ENCODE measurements around the gene UBE2S.
"Not testable (repeated sequence)": the region's sequence is repeated elsewhere in the genome, so short reads cannot be mapped to it uniquely, and the experiment has no call there.

UBE2S gene

GRCh38 chr19:55407800-55408532 is 378 bp upstream of the UBE2S start:
- peak overlapping the region; percentile 98 to 100 for H3K27ac Mint-ChIP-seq

GRCh38 chr19:55406826-55407549 is 600 bp downstream of the UBE2S start:
- peak in 1 of 3 experiments; percentile 24 for DNase-seq
- Mint-ChIP-seq H3K36me3 (ENCODE audit: insufficient read depth) (peaks cover 64% of the 10 kb centered on the region), H3K4me3 (peak overlapping the region; percentile 85 to 91), H3K4me1 (ENCODE audit: low read depth in 2 of 2) (peaks cover 20 to 25% of the 10 kb centered on the region in 2 donors), H3K27ac (peak overlapping the region; percentile 98 to 100), H3K9me3 (peaks cover 0 to 2% of the 10 kb centered on the region in 2 donors), H3K27me3 (no peaks in the 10 kb centered on the region)
- no peak for ATAC-seq (replicated peaks)

More at GRCh38 chr19:55407800-55408532, 378 bp upstream of the UBE2S start:
- ATAC-seq (replicated peaks) (peak; percentile 89), DNase-seq (peak; percentile 93 to 95 (median 94))
- Mint-ChIP-seq H3K4me1 (ENCODE audit: low read depth in 2 of 2) (peaks cover 20 to 25% of the 10 kb centered on the region in 2 donors), H3K4me3 (peak overlapping the region; percentile 85 to 91), H3K36me3 (ENCODE audit: insufficient read depth) (peaks cover 54% of the 10 kb centered on the region), H3K9me3 (peaks cover 0 to 2% of the 10 kb centered on the region in 2 donors), H3K27me3 (no peaks in the 10 kb centered on the region)

- peak overlapping the region; percentile 98 to 100 for H3K27ac Mint-ChIP-seq
- peaks cover 20 to 25% of the 10 kb centered on the region in 2 donors for H3K4me1 Mint-ChIP-seq (ENCODE audit: low read depth in 2 of 2)
- H3K9me3 Mint-ChIP-seq, result peaks cover 0 to 2% of the 10 kb centered on the region in 2 donors
- peak overlapping the region; percentile 85 to 91 for H3K4me3 Mint-ChIP-seq
- no peak for ATAC-seq (replicated peaks)
- peaks cover 69% of the 10 kb centered on the region for H3K36me3 Mint-ChIP-seq (ENCODE audit: insufficient read depth)
- DNase-seq, result no peak
- H3K27me3 Mint-ChIP-seq, result no peaks in the 10 kb centered on the region
Observed at GRCh38 chr19:55406091-55406825, 1.3 kb downstream of the UBE2S start.

- Mint-ChIP-seq H3K4me3 (peak overlapping the region; percentile 85 to 91), H3K36me3 (ENCODE audit: insufficient read depth) (peaks cover 75% of the 10 kb centered on the region), H3K4me1 (ENCODE audit: low read depth in 2 of 2) (peaks cover 20 to 25% of the 10 kb centered on the region in 2 donors), H3K27me3 (no peaks in the 10 kb centered on the region), H3K9me3 (peaks cover 0 to 2% of the 10 kb centered on the region in 2 donors), H3K27ac (peak overlapping the region; percentile 98 to 100)
- DNase-seq (no peak), ATAC-seq (replicated peaks) (no peak)
Observed at GRCh38 chr19:55405638-55406037, 1.9 kb downstream of the UBE2S start.

GRCh38 chr19:55402509-55402908 is 5.1 kb downstream of the UBE2S start:
- DNase-seq (no peak), ATAC-seq (replicated peaks) (no peak)
- Mint-ChIP-seq H3K4me1 (ENCODE audit: low read depth in 2 of 2) (peaks cover 20 to 25% of the 10 kb centered on the region in 2 donors), H3K27me3 (no peaks in the 10 kb centered on the region), H3K9me3 (no peaks in the 10 kb centered on the region), H3K4me3 (no peak overlapping the region), H3K27ac (peak overlapping the region in 1 of 2 donors; percentile 67), H3K36me3 (ENCODE audit: insufficient read depth) (peaks cover 89% of the 10 kb centered on the region)

GRCh38 chr19:55401390-55401789 is 6.2 kb downstream of the UBE2S start:
- H3K4me1 Mint-ChIP-seq (ENCODE audit: low read depth in 2 of 2), result peaks cover 14 to 21% of the 10 kb centered on the region in 2 donors
- not testable (repeated sequence) for H3K9me3 Mint-ChIP-seq; DNase-seq; ATAC-seq (replicated peaks); H3K4me3 Mint-ChIP-seq; H3K27me3 Mint-ChIP-seq
- H3K36me3 Mint-ChIP-seq (ENCODE audit: insufficient read depth), result peaks cover 87% of the 10 kb centered on the region
- H3K27ac Mint-ChIP-seq, result peak overlapping the region in 1 of 2 donors; percentile 51

- H3K4me3 Mint-ChIP-seq, result no peak overlapping the region
- H3K4me1 Mint-ChIP-seq (ENCODE audit: low read depth in 2 of 2), result peaks cover 5 to 12% of the 10 kb centered on the region in 2 donors
- peaks cover 79% of the 10 kb centered on the region for H3K36me3 Mint-ChIP-seq (ENCODE audit: insufficient read depth)
- no peak for ATAC-seq (replicated peaks)
- H3K27ac Mint-ChIP-seq, result no peak overlapping the region
- no peak for DNase-seq
- H3K9me3 Mint-ChIP-seq, result no peaks in the 10 kb centered on the region
- no peaks in the 10 kb centered on the region for H3K27me3 Mint-ChIP-seq
Observed at GRCh38 chr19:55400281-55401087, 7.1 kb downstream of the UBE2S start.

- no peaks in the 10 kb centered on the region for H3K27me3 Mint-ChIP-seq
- H3K4me3 Mint-ChIP-seq, result peak overlapping the region; percentile 2 to 48
- ATAC-seq (replicated peaks), result no peak
- peaks cover 5 to 10% of the 10 kb centered on the region in 2 donors for H3K4me1 Mint-ChIP-seq (ENCODE audit: low read depth in 2 of 2)
- peaks cover 62% of the 10 kb centered on the region for H3K36me3 Mint-ChIP-seq (ENCODE audit: insufficient read depth)
- DNase-seq, result no peak
- H3K27ac Mint-ChIP-seq, result peak overlapping the region; percentile 5 to 72
- H3K9me3 Mint-ChIP-seq, result no peaks in the 10 kb centered on the region
Observed at GRCh38 chr19:55398200-55398925, 9.2 kb downstream of the UBE2S start.

- Mint-ChIP-seq H3K27me3 (no peaks in the 10 kb centered on the region), H3K9me3 (no peaks in the 10 kb centered on the region), H3K4me3 (peak overlapping the region in 1 of 2 donors; percentile 10), H3K4me1 (ENCODE audit: low read depth in 2 of 2) (peaks cover 25 to 26% of the 10 kb centered on the region in 2 donors), H3K27ac (peak overlapping the region in 1 of 2 donors; percentile 99), H3K36me3 (ENCODE audit: insufficient read depth) (peaks cover 52% of the 10 kb centered on the region)
- no peak for ATAC-seq (replicated peaks)
- DNase-seq, result no peak
Observed at GRCh38 chr19:55392820-55393761, 14.5 kb downstream of the UBE2S start.

GRCh38 chr19:55391702-55392615 is 15.6 kb downstream of the UBE2S start:
- Mint-ChIP-seq H3K4me3 (no peak overlapping the region), H3K4me1 (ENCODE audit: low read depth in 2 of 2) (peaks cover 33 to 34% of the 10 kb centered on the region in 2 donors), H3K27me3 (no peaks in the 10 kb centered on the region), H3K36me3 (ENCODE audit: insufficient read depth) (peaks cover 58% of the 10 kb centered on the region), H3K9me3 (no peaks in the 10 kb centered on the region), H3K27ac (peak overlapping the region in 1 of 2 donors; percentile 99)
- DNase-seq (no peak), ATAC-seq (replicated peaks) (no peak)

All from effector memory CD8-positive, alpha-beta T cell (primary cell).